Stimulated activated CD8-positive, alpha-beta memory T cell treated with anti-CD3 and anti-CD28 coated beads, Interleukin-15, amount 100 ng/mL, for 24 hours (primary cell): ENCODE results near the gene HERC5.

Source experiments
- DNase-seq: peaks from one replicate; pipeline ENCODE4 v3.0.0-alpha.2; 2020; ENCODE audit warnings: low read depth

HERC5 gene

GRCh38 chr4:88522702-88523324, 65.9 kb downstream of the HERC5 start:
- no peak for DNase-seq

GRCh38 chr4:88523325-88524129, 66.6 kb downstream of the HERC5 start, which contains the start of gene PYURF:
TSS of gene PYURF (minus strand) at chr4:88523776. CDS start at chr4:88523700, 76 bp downstream.
- peak; percentile 62 for DNase-seq

GRCh38 chr4:88524171-88524570, 67.3 kb downstream of the HERC5 start:
- no peak for DNase-seq

DNA sequence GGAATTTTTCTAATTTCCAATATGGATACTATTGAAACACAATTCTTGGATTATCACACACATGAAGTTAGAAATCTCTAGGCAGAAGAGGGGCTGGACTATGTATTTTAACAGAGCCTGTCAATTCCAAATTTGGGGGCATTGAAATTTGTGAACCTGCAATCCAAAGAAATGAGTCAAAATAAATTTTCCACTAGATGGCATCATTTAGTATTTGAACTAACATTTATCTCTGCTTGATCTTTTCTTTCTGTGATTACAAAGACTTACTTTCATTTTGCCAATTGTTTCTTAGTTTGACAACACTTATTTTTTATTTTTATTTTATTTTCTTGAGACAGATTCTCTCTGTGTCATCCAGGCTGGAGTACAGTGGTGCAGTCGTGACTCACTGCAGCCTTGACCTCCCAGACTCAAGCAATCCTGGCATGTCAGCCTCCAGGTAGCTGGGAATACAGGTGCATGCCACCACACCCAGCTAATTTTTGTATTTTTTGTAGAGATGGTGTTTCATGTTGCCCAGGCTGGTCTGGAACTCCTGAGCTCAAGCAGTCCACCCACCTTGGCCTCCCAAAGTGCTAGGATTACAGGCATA, 69.4 kb downstream of the HERC5 start:
- DNase-seq: no peak

- no peak for DNase-seq
Observed at GRCh38 chr4:88527787-88528186, 70.9 kb downstream of the HERC5 start.

GRCh38 chr4:88528861-88529260, 71.9 kb downstream of the HERC5 start:
- DNase-seq: no peak

DNA sequence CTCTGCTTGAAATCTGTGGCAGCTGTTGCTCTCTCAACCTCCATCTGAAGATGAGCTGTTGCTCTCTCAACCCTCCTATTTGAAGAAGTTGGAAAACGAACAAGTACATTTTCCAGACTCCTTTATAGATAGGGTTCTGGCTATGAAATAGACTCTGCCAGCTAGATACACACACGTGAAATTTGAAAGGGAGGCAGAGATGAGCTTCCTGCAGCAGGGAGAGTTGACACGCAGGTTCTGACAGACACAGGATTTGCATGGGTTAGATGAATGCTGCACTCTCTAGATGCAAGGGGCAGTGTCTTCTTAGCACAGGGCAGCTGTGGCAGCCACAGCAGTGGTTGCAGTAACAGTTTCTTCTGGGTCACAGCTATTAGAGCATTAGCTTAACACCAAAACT, 74.6 kb downstream of the HERC5 start:
- DNase-seq: no peak

GRCh38 chr4:88533088-88533790, 76.3 kb downstream of the HERC5 start:
- DNase-seq: no peak

- no peak for DNase-seq
Observed at GRCh38 chr4:88533937-88534750, 77.2 kb downstream of the HERC5 start.

DNA sequence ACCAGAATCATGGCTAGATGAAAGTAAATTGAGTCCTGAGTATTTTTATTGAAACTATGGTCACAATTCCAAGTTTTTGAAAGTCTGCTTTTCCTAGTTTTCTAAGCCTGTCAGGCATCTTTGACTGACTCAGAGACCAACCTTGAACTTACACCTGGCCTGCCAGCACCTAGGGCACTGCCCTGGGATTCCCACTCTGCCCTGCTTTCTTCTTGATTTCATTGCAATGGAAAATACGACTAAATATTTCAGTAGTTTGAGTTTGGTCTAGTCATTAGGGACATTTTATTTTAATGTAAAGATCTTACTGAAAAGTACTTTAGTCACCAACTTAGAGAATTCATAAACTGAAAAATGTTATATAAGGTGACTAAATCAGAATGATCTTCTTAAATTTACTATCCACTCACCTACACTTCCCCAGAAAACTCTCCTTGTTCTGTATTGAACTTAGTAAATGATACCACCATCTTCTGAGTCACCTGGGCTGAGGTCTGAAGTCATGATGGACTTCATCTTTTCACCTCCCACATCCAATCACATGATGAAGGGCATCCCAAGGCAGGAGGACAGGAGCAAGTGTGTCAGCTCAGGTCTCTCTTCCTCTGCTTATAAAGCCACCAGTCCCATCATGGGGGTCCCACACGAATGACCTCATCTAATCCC, 78.3 kb downstream of the HERC5 start:
- DNase-seq: no peak

DNA sequence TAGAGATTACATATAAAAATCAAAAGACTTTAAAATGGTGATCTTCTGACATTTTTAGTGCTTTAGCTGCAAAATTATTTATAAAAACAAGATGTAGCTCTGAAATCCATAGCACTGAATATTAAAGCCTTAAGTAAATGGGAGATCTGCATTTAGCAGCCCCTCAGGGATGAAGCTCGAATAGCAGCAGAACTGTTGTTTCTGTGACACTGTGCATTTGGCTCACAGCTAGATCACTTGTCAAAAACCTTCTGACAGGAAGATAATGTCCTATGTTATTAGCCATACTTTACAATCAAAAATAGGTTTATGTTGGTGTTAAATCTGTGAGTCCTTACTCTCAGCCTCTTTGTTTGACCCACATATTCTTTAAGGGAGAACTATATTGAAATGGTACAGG, 80.8 kb downstream of the HERC5 start:
- no peak for DNase-seq

GRCh38 chr4:88539322-88540068, 82.6 kb downstream of the HERC5 start:
- DNase-seq: peak; percentile 38

DNA sequence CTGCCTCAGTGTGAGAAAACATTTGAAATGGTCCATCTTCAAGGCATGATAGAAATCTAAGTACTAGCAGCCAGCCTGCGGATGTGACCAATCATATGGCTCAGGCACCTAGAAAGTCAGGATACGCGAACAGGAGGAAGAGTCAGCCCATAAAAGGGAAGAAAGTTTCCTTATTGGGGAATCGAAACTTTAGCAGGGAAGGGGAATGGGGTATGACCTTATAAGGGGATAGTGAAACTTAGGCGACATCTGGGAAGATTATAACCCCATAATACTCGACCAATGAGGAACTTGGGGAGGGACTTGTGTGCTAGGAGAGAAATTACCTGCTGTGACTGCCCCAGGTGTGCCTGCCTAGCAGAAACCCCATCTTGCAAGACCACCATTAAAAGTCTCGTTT, 92.9 kb downstream of the HERC5 start:
- DNase-seq: no peak
